ENCODE results near the gene NUBP2. TPM values are rescaled to one million over a fixed set of nuclear protein-coding genes. Genes with fewer than 3 reads are reported as not detected.
"Not testable (repeated sequence)": the region's sequence is repeated elsewhere in the genome, so short reads cannot be mapped to it uniquely, and the experiment has no call there.

Gene NUBP2
- total RNA-seq, 1 experiment from 2014 or later: 103 TPM

- TF ChIP-seq REST (IDR thresholded peaks at IDR 0.05; ENCODE audit: low read depth) (no peak), EGR1 (IDR thresholded peaks at IDR 0.05; ENCODE audit: low read depth) (no peak), JUND (IDR thresholded peaks at IDR 0.05) (no peak), YY1 (IDR thresholded peaks at IDR 0.05; ENCODE audit: extremely low read depth, insufficient replicate concordance, low read depth, low read length) (no peak), EZH2phosphoT487 (IDR thresholded peaks at IDR 0.05; ENCODE audit: borderline replicate concordance) (no peak)
These were observed 12.3 kb downstream of the NUBP2 start (continued) for GRCh38 chr16:1794908-1795666.

- CTCF ChIA-PET; H3K27me3 ChIP-seq (ENCODE audit: insufficient read depth, low read length); H3K9me3 ChIP-seq (ENCODE audit: control insufficient read depth in 1 of 2, insufficient read depth in 1 of 2, low read depth in 1 of 2, low read length in 2 of 2); H4K20me1 ChIP-seq (ENCODE audit: insufficient read depth); H3K9ac ChIP-seq (ENCODE audit: low read length); H3K4me2 ChIP-seq (ENCODE audit: low read length); H3K36me3 ChIP-seq (ENCODE audit: control insufficient read depth in 1 of 2, insufficient read depth in 2 of 2, low read length in 2 of 2); H3K4me3 ChIP-seq (replicated peaks in 1 of 2; ENCODE audit: low read depth in 1 of 2, low read length in 2 of 2); H3K4me1 ChIP-seq (ENCODE audit: control insufficient read depth in 1 of 2, insufficient read depth in 2 of 2, low read length in 2 of 2); DNase-seq (ENCODE audit: low read depth, low spot score); ATAC-seq; BruUV-seq (replicated peaks); H3K27ac ChIP-seq (ENCODE audit: low read depth, low read length); RAD21 ChIA-PET (ENCODE audit: low non-redundant PET in 1 of 2, low total read pairs in 2 of 2, uncharacterized antibody in 2 of 2, unreplicated experiment in 2 of 2); H3K9me2 ChIP-seq (ENCODE audit: insufficient read depth); intact Hi-C loops (cut with micrococcal nuclease); H3K79me2 ChIP-seq (ENCODE audit: insufficient read depth, low read length); H2AFZ ChIP-seq (ENCODE audit: low read depth, low read length, poor library complexity, severe bottlenecking): not testable (repeated sequence)
- POLR2A ChIA-PET: interaction anchor here (0.6 kb wide), 1 partner anchor 162 kb away, joined by 4 read pairs; no protein-coding TSS in a partner anchor
These were observed 16.5 kb downstream of the NUBP2 start for GRCh38 chr16:1799263-1799662.
